ENCODE measurements around the gene FAM131C.
"Not testable (repeated sequence)": the region's sequence is repeated elsewhere in the genome, so short reads cannot be mapped to it uniquely, and the experiment has no call there.

The FAM131C gene

DNA sequence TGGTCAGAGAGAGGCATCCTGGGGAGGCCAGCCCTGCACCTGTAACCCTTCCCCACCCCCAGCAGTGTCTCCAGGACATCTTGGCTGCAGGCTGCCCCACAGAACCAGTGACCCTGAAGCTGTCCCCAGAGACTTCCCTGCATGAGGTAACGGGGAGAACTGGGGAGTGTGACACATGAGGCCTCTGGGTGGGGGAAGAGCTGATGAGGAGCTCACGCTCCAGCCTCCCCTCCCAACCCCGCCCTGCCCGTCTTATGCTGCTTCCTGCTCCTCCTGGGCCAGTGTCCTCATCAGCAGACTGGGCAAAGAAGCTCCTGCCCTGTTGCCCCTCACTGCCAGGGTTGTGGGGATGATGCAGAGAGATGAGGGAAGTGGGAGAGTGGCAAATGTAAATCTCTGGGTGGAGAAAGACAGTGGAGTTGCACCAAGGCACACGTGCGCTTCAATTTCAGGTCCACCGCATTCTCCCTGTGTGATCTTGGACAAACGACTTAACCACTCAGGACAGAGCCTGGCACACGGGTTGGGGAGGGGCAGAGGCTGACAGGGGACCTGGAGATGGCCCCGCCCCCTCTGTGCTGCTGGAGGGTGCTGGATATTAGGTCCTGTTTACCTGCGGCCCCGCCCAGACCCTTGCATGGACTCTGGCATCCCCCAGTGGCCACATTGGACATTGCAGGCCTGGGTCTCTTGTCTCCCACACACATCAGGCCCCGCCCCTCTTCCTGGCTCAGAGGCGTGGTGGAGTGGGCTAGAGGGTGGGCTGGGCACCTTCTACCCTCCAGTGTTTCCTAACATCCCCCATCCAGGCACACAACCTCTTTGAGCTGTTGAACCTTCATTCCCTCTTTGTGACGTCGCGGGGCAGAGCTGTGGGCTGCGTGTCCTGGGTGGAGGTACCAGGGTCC is 17.6 kb downstream of the FAM131C start:
- H3K27ac ChIP-seq, result no peak overlapping the region
- no peaks in the 10 kb centered on the region for H3K27me3 ChIP-seq
- TF ChIP-seq, protein P1, sequence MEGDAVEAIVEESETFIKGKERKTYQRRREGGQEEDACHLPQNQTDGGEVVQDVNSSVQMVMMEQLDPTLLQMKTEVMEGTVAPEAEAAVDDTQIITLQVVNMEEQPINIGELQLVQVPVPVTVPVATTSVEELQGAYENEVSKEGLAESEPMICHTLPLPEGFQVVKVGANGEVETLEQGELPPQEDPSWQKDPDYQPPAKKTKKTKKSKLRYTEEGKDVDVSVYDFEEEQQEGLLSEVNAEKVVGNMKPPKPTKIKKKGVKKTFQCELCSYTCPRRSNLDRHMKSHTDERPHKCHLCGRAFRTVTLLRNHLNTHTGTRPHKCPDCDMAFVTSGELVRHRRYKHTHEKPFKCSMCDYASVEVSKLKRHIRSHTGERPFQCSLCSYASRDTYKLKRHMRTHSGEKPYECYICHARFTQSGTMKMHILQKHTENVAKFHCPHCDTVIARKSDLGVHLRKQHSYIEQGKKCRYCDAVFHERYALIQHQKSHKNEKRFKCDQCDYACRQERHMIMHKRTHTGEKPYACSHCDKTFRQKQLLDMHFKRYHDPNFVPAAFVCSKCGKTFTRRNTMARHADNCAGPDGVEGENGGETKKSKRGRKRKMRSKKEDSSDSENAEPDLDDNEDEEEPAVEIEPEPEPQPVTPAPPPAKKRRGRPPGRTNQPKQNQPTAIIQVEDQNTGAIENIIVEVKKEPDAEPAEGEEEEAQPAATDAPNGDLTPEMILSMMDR (IDR thresholded peaks at IDR 0.05), result peak; percentile 63
- H3K4me1 ChIP-seq (ENCODE audit: control insufficient read depth in 1 of 2, insufficient read depth in 1 of 2, low read depth in 1 of 2, low read length in 1 of 2), result no peaks in the 10 kb centered on the region
- H3K9me3 ChIP-seq, result no peaks in the 10 kb centered on the region
- H3K4me3 ChIP-seq (ENCODE audit: low read depth in 1 of 2, low read length in 1 of 2), result no peak overlapping the region
- no peaks in the 10 kb centered on the region for H3K36me3 ChIP-seq

DNA sequence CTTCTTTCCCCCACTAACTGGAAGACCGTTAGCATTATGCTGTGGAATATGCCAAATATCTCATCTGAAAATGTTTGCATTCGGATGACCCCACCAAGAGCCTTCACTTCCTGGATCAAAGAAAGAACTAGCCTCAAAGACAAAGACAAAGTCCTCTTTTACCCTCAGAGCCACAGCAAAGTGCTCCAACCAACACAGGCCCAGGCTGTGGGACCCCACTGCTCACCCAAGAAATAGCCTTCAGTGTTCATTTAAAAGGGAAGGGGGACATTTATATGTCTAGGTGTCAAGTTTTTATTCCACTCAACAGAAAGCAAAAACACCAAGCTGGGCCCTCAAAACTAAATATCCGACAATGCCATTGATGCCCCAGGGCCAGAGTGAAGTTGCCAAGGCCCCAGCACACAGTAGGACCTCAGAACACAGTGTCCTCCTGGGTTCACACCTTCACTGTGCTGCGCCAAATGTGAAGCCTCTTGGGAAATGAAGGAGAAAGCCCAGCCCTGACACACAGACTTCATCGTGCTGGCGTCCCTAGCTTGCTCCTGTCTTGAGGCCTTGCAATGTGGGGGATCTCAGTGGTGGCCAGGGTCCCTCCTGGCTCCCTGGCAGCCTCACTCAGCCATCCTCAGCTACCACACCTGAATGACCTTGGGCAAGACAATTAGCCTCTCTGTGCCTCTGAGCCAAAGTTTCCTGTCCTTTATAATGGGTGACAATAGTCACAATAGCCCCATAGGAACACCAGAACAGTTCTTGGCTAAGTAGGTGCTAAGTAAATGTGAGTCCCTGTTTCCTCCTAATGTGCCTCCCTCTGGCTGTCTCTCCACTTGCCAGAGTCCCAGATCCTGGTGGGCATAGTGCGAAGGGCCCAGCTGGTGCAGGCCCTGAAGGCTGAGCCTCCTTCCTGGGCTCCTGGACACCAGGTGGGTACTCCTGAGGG is 18.6 kb downstream of the FAM131C start:
- TF ChIP-seq, protein P1 (IDR thresholded peaks at IDR 0.05), result no peak

DNA sequence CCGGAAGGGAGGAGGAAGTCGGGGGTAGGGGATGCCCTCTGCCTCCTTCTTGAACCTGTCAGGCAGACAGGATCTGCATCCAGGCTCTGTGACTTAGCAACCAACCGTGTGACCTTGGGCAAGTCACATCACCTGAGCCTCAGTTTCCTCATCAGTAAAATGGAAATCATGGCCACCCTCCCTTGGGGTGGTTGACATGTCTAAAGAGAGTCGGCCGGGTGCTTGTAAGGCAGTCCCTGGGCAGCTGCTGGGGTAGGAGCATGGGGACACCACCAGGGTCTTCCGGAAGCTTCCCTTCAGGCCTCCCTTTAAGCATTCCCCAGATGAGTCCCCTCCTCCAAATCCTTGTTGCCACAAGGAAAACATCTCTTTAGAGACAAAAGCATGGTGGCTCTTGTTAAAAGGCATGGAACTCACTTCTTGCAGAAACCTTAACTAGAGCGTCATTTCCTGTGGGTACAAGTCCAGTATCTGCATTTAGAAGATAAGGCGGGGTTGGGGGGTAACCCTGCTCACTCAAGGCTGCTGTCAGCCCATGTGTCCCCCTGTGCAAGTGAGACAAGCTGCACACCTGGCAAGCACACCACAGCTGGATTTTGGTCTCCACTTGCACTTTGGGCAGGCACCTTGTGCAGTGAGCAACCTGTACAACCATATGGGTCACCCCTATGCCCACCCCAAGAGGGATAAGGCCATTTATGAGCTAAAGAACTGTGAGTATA is 19.5 kb downstream of the FAM131C start:
- TF ChIP-seq, protein P1 (IDR thresholded peaks at IDR 0.05), result no peak
- Histone ChIP-seq H3K27me3 (peaks cover 8% of the 10 kb centered on the region), H3K4me1 (ENCODE audit: control insufficient read depth in 1 of 2, insufficient read depth in 1 of 2, low read depth in 1 of 2, low read length in 1 of 2) (peaks cover 0 to under 1% of the 10 kb centered on the region in 2 experiments), H3K4me3 (ENCODE audit: low read depth in 1 of 2, low read length in 1 of 2) (no peak overlapping the region), H3K36me3 (no peaks in the 10 kb centered on the region), H3K27ac (no peak overlapping the region), H3K9me3 (no peaks in the 10 kb centered on the region)

More for the DNA sequence above, 18.6 kb downstream of the FAM131C start:
- H3K9me3 ChIP-seq, result no peaks in the 10 kb centered on the region
- no peaks in the 10 kb centered on the region for H3K36me3 ChIP-seq
- H3K4me1 ChIP-seq (ENCODE audit: control insufficient read depth in 1 of 2, insufficient read depth in 1 of 2, low read depth in 1 of 2, low read length in 1 of 2), result no peaks in the 10 kb centered on the region
- H3K27ac ChIP-seq, result no peak overlapping the region
- H3K27me3 ChIP-seq, result peaks cover 4% of the 10 kb centered on the region
- no peak overlapping the region for H3K4me3 ChIP-seq (ENCODE audit: low read depth in 1 of 2, low read length in 1 of 2)

DNA sequence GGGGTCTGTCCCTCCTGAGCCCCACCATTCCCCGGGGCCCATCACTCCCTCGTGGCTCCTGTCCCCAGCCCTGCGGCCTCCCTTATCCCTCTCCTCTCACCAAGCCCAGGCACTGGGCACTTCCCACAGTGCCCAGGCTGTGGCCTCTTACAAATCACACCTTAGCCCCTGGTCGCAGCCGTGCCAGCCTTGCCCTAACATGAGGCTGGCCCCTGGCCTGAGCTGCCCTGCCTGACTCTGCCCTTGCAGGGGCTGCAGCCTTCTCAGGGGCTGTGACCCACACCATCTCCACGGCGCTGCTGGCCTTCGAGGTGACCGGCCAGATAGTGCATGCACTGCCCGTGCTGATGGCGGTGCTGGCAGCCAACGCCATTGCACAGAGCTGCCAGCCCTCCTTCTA is 21.5 kb downstream of the FAM131C start:
- not testable (repeated sequence) for H3K36me3 ChIP-seq; H3K4me3 ChIP-seq (ENCODE audit: low read depth in 1 of 2, low read length in 1 of 2); H3K27ac ChIP-seq; H3K4me1 ChIP-seq (ENCODE audit: control insufficient read depth in 1 of 2, insufficient read depth in 1 of 2, low read depth in 1 of 2, low read length in 1 of 2); H3K9me3 ChIP-seq
- peaks cover 27% of the 10 kb centered on the region for H3K27me3 ChIP-seq

DNA sequence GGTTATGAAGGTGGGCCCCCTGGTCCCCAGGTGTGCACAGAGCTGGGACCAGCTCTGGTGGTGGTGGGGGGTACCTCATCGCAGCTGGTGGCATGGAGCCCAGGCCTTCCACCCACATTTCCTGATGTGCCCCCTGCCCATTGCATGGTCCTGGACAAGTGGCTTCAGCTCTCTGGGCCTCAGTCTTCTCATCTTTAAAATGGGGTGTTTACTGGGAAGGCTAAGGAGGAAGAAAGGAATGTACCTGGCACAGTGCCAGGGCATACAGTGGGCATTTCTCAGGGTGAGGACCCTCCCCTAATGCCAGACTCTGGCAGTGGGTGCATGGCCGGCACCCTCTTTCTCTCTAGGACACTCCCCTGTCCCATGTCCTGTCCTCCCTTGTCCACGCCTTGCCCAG is 22.4 kb downstream of the FAM131C start:
- Histone ChIP-seq H3K27ac (no peak overlapping the region), H3K36me3 (no peaks in the 10 kb centered on the region), H3K4me3 (ENCODE audit: low read depth in 1 of 2, low read length in 1 of 2) (no peak overlapping the region), H3K27me3 (peaks cover 30% of the 10 kb centered on the region), H3K9me3 (no peaks in the 10 kb centered on the region), H3K4me1 (ENCODE audit: control insufficient read depth in 1 of 2, insufficient read depth in 1 of 2, low read depth in 1 of 2, low read length in 1 of 2) (peaks cover 3 to 6% of the 10 kb centered on the region in 2 experiments)
- TF ChIP-seq, protein P1 (IDR thresholded peaks at IDR 0.05), result no peak

Measured in neutrophil (primary cell).